Fibroblast of villous mesenchyme (primary cell): ENCODE data around the gene CFAP46. TPM values are rescaled to one million over a fixed set of nuclear protein-coding genes. Genes with fewer than 3 reads are reported as not detected.

Experiments
- DNase-seq: peaks from one replicate; pipeline ENCODE4 v3.0.0-alpha.2; 2010; ENCODE audit warnings: low read depth
- H3K4me3 ChIP-seq: 2 replicates; pipeline ENCODE4 v1.5.1; 2011; ENCODE audit warnings: low read depth, mild to moderate bottlenecking, low read length
- total RNA-seq: library from RNA; depleted of rRNA; stranded (reverse); fragments of >200 nt; gene quantifications from 2 replicates; pipeline ENCODE4 v1.2.3, GENCODE V29; 2012
- TF ChIP-seq, protein P1 (sequence below): IDR thresholded peaks from 2 replicates; pipeline ENCODE4 v1.5.1; 2012; ENCODE audit warnings: low read depth, mild to moderate bottlenecking, low read length; ENCODE audit not compliant: insufficient read depth

Gene CFAP46
- total RNA-seq, 1 donor: under 0.01 TPM

DNA sequence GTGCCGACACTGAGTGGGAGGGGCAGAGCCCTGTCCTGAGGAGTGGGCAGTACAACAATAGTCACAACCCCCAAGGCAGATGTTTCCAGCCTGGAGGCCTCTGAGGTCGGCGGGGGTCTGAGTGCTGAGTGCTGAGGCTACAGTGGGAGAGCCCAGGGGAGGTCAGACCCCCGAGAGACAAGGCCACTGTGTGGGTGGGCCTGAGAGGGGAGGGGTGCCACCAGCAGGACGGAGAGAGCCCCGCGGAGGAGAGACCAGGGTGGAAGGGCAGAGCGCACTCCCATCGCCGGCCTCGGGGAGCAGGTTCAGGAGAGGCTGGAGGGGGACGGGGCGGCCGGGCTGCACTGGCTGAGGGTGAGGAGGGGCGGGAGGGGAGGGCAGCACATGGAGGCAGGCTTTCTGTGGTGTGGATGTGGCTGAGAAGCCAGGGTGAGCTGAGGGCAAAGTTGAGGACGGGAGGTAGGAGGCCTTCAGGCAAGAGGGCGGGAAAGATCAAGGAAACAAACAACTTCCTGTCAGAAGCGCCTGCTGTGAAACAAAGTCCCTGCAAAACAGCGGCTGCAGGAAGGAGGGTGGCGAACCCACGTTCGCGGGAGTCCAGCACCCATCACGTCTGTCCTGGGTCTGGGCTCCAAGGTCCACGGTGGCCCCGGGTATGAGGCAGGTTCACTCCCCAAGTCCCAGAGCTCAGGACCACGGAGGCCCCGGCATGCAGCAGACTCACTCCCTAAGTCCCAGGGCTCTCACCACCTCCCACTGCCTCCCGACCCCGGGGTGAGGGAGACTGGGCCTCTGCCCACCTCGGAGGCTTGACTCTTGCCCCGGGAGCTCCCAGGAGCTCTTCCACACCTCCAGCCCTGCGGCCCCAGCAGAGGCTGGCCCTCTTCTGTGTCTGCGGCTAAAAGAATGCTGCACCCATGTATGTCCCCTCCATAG, 79.6 kb downstream of the CFAP46 start:
- DNase-seq: no peak
- TF ChIP-seq, protein P1, sequence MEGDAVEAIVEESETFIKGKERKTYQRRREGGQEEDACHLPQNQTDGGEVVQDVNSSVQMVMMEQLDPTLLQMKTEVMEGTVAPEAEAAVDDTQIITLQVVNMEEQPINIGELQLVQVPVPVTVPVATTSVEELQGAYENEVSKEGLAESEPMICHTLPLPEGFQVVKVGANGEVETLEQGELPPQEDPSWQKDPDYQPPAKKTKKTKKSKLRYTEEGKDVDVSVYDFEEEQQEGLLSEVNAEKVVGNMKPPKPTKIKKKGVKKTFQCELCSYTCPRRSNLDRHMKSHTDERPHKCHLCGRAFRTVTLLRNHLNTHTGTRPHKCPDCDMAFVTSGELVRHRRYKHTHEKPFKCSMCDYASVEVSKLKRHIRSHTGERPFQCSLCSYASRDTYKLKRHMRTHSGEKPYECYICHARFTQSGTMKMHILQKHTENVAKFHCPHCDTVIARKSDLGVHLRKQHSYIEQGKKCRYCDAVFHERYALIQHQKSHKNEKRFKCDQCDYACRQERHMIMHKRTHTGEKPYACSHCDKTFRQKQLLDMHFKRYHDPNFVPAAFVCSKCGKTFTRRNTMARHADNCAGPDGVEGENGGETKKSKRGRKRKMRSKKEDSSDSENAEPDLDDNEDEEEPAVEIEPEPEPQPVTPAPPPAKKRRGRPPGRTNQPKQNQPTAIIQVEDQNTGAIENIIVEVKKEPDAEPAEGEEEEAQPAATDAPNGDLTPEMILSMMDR: no peak
- no peak overlapping the region for H3K4me3 ChIP-seq

DNA sequence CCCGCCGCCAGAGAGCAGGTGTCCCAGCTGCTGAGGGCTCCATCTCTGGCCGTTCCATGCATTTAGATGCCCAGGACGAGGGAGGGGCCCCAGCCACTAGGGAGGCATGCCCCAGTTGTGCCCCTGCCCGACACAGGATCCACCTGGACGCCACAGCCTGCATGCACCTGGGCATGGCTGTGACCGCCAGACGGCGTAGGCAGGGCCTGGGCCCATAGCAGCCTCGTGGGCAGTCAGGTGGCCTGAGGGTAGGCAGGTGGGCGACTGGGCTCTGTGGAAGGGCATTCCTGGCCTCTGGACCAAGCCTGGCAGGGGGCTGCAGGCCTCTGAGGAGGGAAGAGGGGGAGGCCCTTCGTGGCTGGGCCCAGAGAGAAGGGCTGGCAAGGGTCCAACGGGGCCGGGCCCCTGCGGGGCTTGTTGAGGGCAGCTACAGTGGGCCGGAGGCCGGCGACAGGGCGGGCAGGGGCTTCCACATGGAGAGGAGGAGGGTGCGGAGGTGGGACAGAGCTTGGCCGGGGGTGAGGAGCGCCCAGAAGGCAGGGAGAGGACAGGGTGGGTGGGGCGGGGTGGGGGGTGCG, 80.4 kb downstream of the CFAP46 start:
- TF ChIP-seq, protein P1: no peak
- no peak for DNase-seq
- no peak overlapping the region for H3K4me3 ChIP-seq

DNA sequence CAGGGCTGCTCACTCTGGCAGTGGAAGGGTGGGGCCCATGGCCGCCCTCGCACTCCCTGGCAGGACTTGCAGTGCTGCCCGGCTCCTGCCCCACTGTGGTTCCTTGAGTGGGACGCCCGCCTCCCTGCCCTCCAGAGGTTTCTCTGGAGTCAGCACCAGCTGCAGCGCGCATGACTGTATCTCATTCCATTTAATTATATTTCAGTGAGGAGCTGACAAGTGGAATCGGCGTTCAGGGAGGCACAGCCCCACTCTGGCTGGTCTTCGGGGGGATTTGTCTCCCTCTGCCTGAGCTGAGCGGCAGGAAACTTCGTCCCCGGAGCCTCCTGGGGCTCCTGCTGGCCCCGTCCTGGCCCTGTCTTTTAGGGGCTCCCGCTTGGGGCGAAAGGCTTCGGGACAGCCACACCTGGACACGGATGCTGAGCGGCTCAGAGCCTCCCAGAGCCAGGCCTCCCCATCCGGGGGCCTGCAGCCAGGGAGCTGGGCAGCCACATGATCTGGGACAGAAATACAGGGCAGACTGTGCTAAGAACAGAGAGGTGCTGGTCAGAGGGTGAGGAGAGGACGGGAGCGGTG, 81.2 kb downstream of the CFAP46 start:
- TF ChIP-seq, protein P1: no peak
- DNase-seq: no peak
- no peak overlapping the region for H3K4me3 ChIP-seq

DNA sequence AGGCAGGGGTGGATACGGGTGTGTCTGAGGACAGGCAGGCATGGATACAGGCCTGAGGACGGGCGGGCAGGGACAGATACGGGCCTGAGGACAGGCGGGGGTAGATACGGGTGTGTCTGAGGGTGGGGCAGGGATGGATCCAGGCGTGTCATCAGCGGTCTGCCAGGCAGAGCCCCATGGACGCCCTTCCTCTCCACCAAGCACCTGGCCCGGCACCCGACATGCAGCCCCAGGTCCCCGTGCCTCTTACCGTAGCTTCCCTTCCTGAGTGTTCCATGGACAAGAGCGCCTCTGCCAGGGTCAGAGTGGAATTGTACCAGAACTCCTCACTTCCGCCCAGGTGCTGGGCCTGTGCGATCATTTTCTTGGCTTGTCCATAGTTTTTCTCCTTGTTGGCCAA, 81.8 kb downstream of the CFAP46 start:
- H3K4me3 ChIP-seq: no peak overlapping the region
- DNase-seq: no peak
- TF ChIP-seq, protein P1: no peak

DNA sequence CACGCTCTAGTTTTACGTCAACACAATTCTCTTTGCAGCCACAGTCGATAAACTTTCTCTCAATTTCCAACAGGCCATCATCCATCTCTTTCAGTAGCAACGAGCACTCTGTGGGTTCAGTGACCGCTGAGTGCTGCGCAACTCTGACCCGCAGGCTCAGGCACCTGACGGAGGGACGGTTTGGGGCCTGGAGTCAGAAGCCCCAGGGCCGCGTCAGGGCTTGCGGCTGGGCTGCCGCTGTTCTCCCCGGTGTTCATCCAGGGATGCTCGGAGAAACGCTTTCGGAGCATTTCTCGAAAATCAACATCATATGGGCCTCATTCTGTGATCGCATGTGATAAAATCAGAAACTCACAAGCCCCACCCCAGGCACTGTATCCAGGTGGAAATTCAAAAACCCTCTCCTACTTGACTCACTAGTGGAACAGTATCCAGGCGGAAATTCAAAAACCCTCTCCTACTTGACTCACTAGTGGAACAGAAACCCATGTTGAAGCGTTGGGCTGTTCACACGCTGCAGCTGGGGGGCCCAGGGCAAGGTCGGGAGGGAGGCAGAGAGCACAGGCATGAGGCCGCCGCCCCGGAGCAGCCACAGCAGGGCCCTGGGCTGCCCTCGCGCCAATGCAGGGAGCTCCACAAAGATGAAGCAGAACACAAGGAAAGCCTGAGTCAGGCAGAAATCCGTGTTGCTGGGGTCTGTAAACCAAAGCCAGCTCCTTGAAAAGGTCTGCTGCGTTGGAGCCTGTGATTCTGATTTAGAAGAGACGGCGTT, 83.1 kb downstream of the CFAP46 start:
- H3K4me3 ChIP-seq: no peak overlapping the region
- TF ChIP-seq, protein P1: no peak
- DNase-seq: no peak
